Hematopoietic multipotent progenitor cell treated with erythropoietin and hydrocortisone succinate and interleukin-3 and kit ligand, for 8 days (in vitro differentiated cells): ENCODE results near the gene TANGO2.

Experiments
- DNase-seq: peaks from one replicate; pipeline ENCODE4 v3.0.0-alpha.2; 2015

TANGO2 gene

DNA sequence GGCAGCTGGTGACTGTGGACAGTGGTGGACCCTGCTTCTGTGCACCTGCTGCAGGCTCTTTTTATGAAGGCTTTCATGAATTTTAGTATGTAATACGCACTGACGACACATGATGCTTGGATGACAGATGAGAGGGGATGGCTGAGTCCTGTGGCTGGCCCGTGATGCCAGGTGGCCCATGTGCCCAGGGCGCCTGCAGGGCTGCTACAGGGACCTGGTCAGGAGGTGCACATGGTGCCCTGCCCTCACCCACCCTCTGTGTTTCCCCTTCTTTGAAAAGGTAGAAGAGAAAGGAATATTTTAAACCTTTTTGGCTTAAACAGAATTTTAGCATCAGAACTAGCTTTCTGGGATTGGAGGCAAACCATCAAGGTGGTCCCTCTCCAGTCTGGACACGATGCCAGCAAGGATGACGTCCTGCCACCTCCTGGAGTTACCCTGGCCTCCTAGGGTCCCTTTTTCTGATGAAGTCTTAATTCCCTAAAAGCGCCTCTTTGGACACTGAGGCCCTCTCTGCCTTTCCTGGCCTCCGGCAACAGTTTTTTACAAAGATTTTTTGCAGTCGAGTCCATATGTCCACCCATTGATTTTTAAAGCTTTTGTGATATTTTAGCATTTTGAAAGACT is 89.6 kb downstream of the TANGO2 start:
- DNase-seq: no peak

DNA sequence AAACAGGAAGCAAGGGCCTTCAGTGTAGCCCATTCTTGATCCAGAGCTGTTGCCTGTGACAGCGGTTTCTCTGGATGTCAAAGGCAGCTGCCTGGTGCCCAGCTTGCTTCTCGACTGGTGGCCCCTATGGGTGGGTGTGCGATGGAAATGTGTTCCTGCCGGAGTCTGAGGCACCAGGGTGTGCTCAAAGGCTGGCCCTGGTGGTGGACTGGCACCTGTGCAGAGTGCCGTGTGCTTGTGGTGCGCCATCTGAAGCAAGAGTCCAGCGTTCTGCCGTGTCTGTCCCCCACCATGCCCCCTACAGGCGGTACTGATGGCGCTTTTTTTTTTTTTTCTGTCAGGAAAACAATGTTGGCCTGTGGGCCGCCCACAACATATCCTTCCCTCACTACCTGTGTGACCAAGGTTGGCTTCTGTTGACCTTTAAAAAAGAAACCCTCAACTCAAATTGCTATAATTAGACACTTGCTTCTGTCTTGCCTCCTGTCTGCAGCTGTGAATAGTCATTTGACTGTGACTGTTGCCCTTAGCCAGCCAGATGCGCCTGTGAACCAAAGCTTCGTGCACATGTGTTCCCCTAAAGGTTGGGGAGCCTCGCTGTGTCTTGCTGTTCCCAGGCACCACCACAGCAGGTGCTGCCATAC is 90.3 kb downstream of the TANGO2 start:
- DNase-seq: peak; percentile 58

GRCh38 chr22:20111689-20112622 is 91.0 kb downstream of the TANGO2 start:
- no peak for DNase-seq

GRCh38 chr22:20112623-20113511 is 92.0 kb downstream of the TANGO2 start:
- no peak for DNase-seq

GRCh38 chr22:20113551-20114310 is 92.8 kb downstream of the TANGO2 start:
- no peak for DNase-seq

DNA sequence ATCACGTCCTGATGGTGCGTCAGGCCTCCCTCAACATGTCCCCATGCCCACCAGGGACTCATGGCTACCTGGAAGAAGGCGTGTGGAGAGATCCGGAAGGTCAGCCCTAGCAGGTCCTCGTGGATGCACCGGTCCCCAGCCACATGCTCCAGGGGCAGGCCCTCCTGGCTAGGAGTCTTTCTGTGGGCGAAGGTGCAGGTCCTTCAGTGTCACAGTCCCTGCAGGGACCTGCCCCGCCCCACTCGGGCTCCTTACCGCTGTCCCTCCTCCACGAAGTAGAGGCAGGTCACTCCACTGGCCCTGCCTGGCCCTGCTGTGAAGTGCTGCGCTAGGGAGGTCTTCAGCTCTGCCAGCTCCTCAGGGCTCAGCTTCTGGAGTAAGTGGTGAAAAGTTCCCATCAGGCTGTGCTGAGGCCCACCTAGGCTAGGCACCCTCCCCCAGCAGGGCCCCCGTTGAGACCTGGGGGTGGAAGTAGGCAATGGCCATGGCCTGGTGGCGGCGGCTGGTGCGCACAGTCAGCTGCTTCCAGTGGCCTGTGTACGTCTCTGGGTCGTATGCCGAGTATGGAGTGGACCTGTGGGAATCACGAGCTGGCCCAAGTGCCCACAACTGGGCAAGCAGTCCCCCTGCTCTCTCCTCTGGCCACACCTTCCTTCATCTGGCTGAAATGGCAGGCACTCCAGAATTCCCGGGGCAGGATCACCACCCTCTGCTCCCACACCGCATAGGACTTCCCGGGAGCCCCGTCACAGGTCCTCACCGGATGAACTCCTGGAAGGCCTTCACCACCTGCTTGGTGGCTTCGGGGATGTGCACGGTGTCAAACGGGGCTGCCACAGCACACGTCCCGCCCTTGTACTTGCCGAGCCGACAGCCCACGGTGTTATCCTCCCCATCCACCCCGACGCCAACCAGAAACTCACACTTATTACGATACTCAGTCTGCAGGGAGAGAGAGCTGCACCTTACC is 93.9 kb downstream of the TANGO2 start:
- no peak for DNase-seq

DNA sequence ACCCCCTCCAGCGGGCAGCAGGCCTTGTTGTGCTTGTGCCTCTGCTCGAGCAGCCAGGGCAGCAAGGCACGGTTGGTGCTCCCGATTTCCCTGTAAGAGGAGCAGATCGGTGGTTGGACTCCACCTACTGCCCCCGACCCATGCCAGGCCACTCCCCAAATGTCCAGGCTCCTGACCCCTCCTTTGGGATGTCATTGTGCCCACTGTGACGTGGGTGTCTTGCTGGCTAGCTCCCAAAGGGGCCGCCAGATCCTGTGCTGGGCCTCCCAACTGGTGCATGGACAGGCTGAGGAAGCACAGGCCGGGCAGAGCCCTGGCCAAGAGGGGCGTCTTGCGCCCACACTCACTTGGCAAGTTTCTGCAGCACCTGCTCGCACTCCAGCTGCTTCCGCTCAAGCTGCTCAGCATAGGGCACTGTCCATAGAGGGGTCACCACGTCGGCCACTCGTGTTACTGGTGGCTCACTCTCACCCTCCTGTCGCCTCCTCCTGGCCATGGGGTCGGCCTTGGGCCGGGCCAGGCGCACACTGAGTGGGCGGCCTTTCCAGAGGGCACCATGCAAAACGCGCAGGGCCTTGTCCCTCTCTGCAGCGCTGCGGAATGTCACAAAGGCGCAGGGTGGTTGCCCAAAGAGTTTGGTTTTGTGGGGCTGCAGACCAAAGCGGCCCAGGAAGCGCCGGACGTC is 94.9 kb downstream of the TANGO2 start, which contains the start of gene RANBP1:
Gene RANBP1, plus strand, starts transcription at position 414 of the 685 bp plus-strand sequence. Its CDS starts 81 bp downstream, at position 495.
- DNase-seq: no peak

- DNase-seq: no peak
These were observed 95.6 kb downstream of the TANGO2 start for GRCh38 chr22:20116376-20116950.
